CD8-positive, alpha-beta memory T cell (primary cell): Measurements from ENCODE around the gene CD74. TPM values are rescaled to one million over a fixed set of nuclear protein-coding genes. Genes with fewer than 3 reads are reported as not detected.

Experiments
- CTCF ChIA-PET: fragments of 350-600 bp; sonication (Branson Sonifier 250); formaldehyde crosslinking; loops from one replicate; lab custom pipeline; 2021; ENCODE audit warnings: antibody characterized with exemption; lab: Charles Lee
- POLR2A ChIA-PET: fragments of 350-600 bp; sonication (Branson Sonifier 250); formaldehyde crosslinking; loops from one replicate; lab custom pipeline; 2021; ENCODE audit warnings: antibody characterized with exemption; lab: Charles Lee
- DNase-seq, 5 donors: peaks; one replicate each; pipeline versions ENCODE4 v3.0.0 to v3.0.0-alpha.2; 2020 to 2022; ENCODE audit warnings: mixed read lengths in 1 of 5
- H3K27ac ChIP-seq: one replicate; pipeline ENCODE4 v1.7.0; 2013; ENCODE audit warnings: low read depth, mild to moderate bottlenecking, low read length, moderate library complexity
- H3K27me3 ChIP-seq: 2 replicates; pipeline ENCODE4 v1.7.0; 2013; ENCODE audit warnings: low read length, mild to moderate bottlenecking; ENCODE audit not compliant: insufficient read depth, poor library complexity, severe bottlenecking
- H3K36me3 ChIP-seq: 2 replicates; pipeline ENCODE4 v1.7.0; 2013; ENCODE audit warnings: mild to moderate bottlenecking, low read length, moderate library complexity; ENCODE audit not compliant: insufficient read depth
- H3K4me1 ChIP-seq: 2 replicates; pipeline ENCODE4 v1.7.0; 2013; ENCODE audit warnings: mild to moderate bottlenecking, low read length, moderate library complexity; ENCODE audit not compliant: insufficient read depth
- H3K4me3 ChIP-seq: 2 replicates; pipeline ENCODE4 v1.7.0; 2013; ENCODE audit warnings: mild to moderate bottlenecking, low read length
- H3K9me3 ChIP-seq: 2 replicates; pipeline ENCODE4 v1.7.0; 2013; ENCODE audit warnings: mild to moderate bottlenecking, low read length
- H3K27ac Mint-ChIP-seq, 8 donors: one replicate each; pipeline ENCODE4 v1.8.0; 2020 to 2021; ENCODE audit warnings: mixed read lengths in 8 of 8, mild to moderate bottlenecking in 6 of 8, inconsistent platforms in 3 of 8, moderate library complexity in 3 of 8
- H3K27me3 Mint-ChIP-seq, 2 donors: one replicate each; pipeline ENCODE4 v1.8.0; 2020 to 2021; ENCODE audit warnings: mixed read lengths in 2 of 2, mild to moderate bottlenecking in 1 of 2, moderate library complexity in 1 of 2
- H3K36me3 Mint-ChIP-seq, 3 donors: one replicate each; pipeline ENCODE4 v1.8.0; 2020 to 2021; ENCODE audit warnings: mixed read lengths in 3 of 3, inconsistent platforms in 1 of 3, mild to moderate bottlenecking in 1 of 3
- H3K4me1 Mint-ChIP-seq, 3 donors: one replicate each; pipeline ENCODE4 v1.8.0; 2020 to 2021; ENCODE audit warnings: mixed read lengths in 3 of 3, inconsistent platforms in 1 of 3, mild to moderate bottlenecking in 1 of 3
- H3K4me3 Mint-ChIP-seq, 7 donors: one replicate each; pipeline ENCODE4 v1.8.0; 2020 to 2021; ENCODE audit warnings: mixed read lengths in 7 of 7, mild to moderate bottlenecking in 6 of 7, moderate library complexity in 4 of 7, inconsistent platforms in 2 of 7
- H3K9me3 Mint-ChIP-seq, 5 donors: one replicate each; pipeline ENCODE4 v1.8.0; 2020 to 2022; ENCODE audit warnings: mixed read lengths in 5 of 5, mild to moderate bottlenecking in 3 of 5, moderate library complexity in 2 of 5, inconsistent platforms in 1 of 5
- polyA plus RNA-seq: library from polyadenylated mRNA; unstranded; fragments of 300-500 nt; fragmentation: Illumina TruSeq; gene quantifications from one replicate; pipeline ENCODE4 v1.2.3, GENCODE V29; 2021
- total RNA-seq, 2 experiments: library from RNA; stranded (reverse); gene quantifications; one replicate each; pipeline ENCODE4 v1.2.3, GENCODE V29; 2021

CD74 gene
- total and polyA plus RNA-seq, 3 experiments from 2014 or later = 319 to 1,273 (median 324) TPM

GRCh38 chr5:150440948-150441812 is 28.5 kb upstream of the CD74 start:
- H3K9me3 ChIP-seq = no peaks in the 10 kb centered on the region
- no peak overlapping the region for H3K4me3 ChIP-seq
- H3K36me3 ChIP-seq = peaks cover 28% of the 10 kb centered on the region
- peaks cover 2 to 49% (median 16%) of the 10 kb centered on the region in 3 donors for H3K36me3 Mint-ChIP-seq
- H3K27ac Mint-ChIP-seq = peak overlapping the region in 4 of 8 donors; percentile 38 to 60 (median 47)
- peaks cover under 1% of the 10 kb centered on the region for H3K4me1 ChIP-seq
- no peak overlapping the region for H3K4me3 Mint-ChIP-seq
- no peaks in the 10 kb centered on the region for H3K9me3 Mint-ChIP-seq
- peaks cover 0 to 2% of the 10 kb centered on the region in 2 donors for H3K27me3 Mint-ChIP-seq
- H3K27ac ChIP-seq = no peak overlapping the region
- ChIA-PET POLR2A (no interaction called here), CTCF (interaction anchor here (1.2 to 1.5 kb wide), 2 partner anchors 8 to 279 kb away, joined by 3 to 6 read pairs; partner anchors contain the start of gene RPS14)
- no peak for DNase-seq
- no peaks in the 10 kb centered on the region for H3K27me3 ChIP-seq
- H3K4me1 Mint-ChIP-seq = peaks cover 10 to 11% (median 10%) of the 10 kb centered on the region in 3 donors

GRCh38 chr5:150438873-150439546 is 26.3 kb upstream of the CD74 start:
- POLR2A ChIA-PET = interaction anchor here (0.6 kb wide), 1 partner anchor 173 kb away, joined by 6 read pairs; no protein-coding TSS in a partner anchor
- Histone ChIP-seq H3K9me3 (no peaks in the 10 kb centered on the region), H3K27me3 (no peaks in the 10 kb centered on the region), H3K36me3 (peaks cover 8% of the 10 kb centered on the region), H3K4me3 (no peak overlapping the region), H3K4me1 (peaks cover 3% of the 10 kb centered on the region), H3K27ac (no peak overlapping the region)
- peaks cover 7 to 10% (median 8%) of the 10 kb centered on the region in 3 donors for H3K4me1 Mint-ChIP-seq
- peaks cover 0 to 2% of the 10 kb centered on the region in 2 donors for H3K27me3 Mint-ChIP-seq
- no peak overlapping the region for H3K4me3 Mint-ChIP-seq
- peak overlapping the region in 1 of 8 donors; percentile 78 for H3K27ac Mint-ChIP-seq
- DNase-seq = no peak
- H3K36me3 Mint-ChIP-seq = peaks cover 0 to 28% (median 7%) of the 10 kb centered on the region in 3 donors
- CTCF ChIA-PET = interaction anchor here (1.0 to 1.6 kb wide), 3 partner anchors 11 to 93 kb away, joined by 3 to 6 read pairs (median 4); partner anchors contain the start of gene RPS14
- no peaks in the 10 kb centered on the region for H3K9me3 Mint-ChIP-seq

GRCh38 chr5:150436141-150436680 is 23.5 kb upstream of the CD74 start:
- peaks cover 0 to 2% of the 10 kb centered on the region in 2 donors for H3K27me3 Mint-ChIP-seq
- Histone ChIP-seq H3K4me3 (no peak overlapping the region), H3K27ac (no peak overlapping the region), H3K36me3 (no peaks in the 10 kb centered on the region), H3K4me1 (peaks cover 3% of the 10 kb centered on the region), H3K27me3 (no peaks in the 10 kb centered on the region), H3K9me3 (no peaks in the 10 kb centered on the region)
- peaks cover 7 to 10% (median 8%) of the 10 kb centered on the region in 3 donors for H3K4me1 Mint-ChIP-seq
- peak; percentile 80 to 91 (median 85) for DNase-seq
- H3K4me3 Mint-ChIP-seq = peak overlapping the region in 6 of 7 donors; percentile 39 to 76 (median 62)
- peaks cover 0 to 4% (median 0%) of the 10 kb centered on the region in 3 donors for H3K36me3 Mint-ChIP-seq
- CTCF ChIA-PET = interaction anchor here (0.5 to 2.5 kb wide), 18 partner anchors 8 to 277 kb away, joined by 3 to 12 read pairs (median 4); partner anchors contain the start of genes CD74 and RPS14
- no peaks in the 10 kb centered on the region for H3K9me3 Mint-ChIP-seq
- H3K27ac Mint-ChIP-seq = peak overlapping the region; percentile 8 to 94 (median 76)
- POLR2A ChIA-PET = interaction anchor here (0.8 to 1.2 kb wide), 3 partner anchors 13 to 26 kb away, joined by 3 to 6 read pairs (median 3); partner anchors contain the start of genes CD74 and RPS14

- Mint-ChIP-seq H3K27me3 (peaks cover 0 to 2% of the 10 kb centered on the region in 2 donors), H3K4me1 (peaks cover 7 to 10% (median 8%) of the 10 kb centered on the region in 3 donors), H3K9me3 (no peaks in the 10 kb centered on the region), H3K27ac (no peak overlapping the region), H3K4me3 (no peak overlapping the region), H3K36me3 (no peaks in the 10 kb centered on the region)
- ChIA-PET CTCF (interaction anchor here (1.3 to 2.5 kb wide), 3 partner anchors 16 to 273 kb away, joined by 3 to 11 read pairs (median 6); partner anchors contain the start of gene RPS14), POLR2A (no interaction called here)
- DNase-seq = no peak
- Histone ChIP-seq H3K9me3 (no peaks in the 10 kb centered on the region), H3K36me3 (no peaks in the 10 kb centered on the region), H3K4me3 (no peak overlapping the region), H3K27ac (no peak overlapping the region), H3K27me3 (no peaks in the 10 kb centered on the region), H3K4me1 (peaks cover 3% of the 10 kb centered on the region)
These were observed 21.8 kb upstream of the CD74 start for GRCh38 chr5:150434464-150434863.

- ChIA-PET CTCF (interaction anchor here (3.2 kb wide), 1 partner anchor 33 kb away, joined by 10 read pairs; no protein-coding TSS in a partner anchor), POLR2A (no interaction called here)
- Mint-ChIP-seq H3K4me3 (no peak overlapping the region), H3K4me1 (peaks cover 7 to 8% (median 7%) of the 10 kb centered on the region in 3 donors), H3K27ac (peak overlapping the region in 1 of 8 donors; percentile 4), H3K36me3 (peaks cover 0 to 2% (median 0%) of the 10 kb centered on the region in 3 donors), H3K9me3 (no peaks in the 10 kb centered on the region), H3K27me3 (peaks cover 4 to 7% of the 10 kb centered on the region in 2 donors)
- Histone ChIP-seq H3K9me3 (no peaks in the 10 kb centered on the region), H3K36me3 (no peaks in the 10 kb centered on the region), H3K4me3 (no peak overlapping the region), H3K27me3 (no peaks in the 10 kb centered on the region), H3K27ac (no peak overlapping the region), H3K4me1 (peaks cover 3% of the 10 kb centered on the region)
- no peak for DNase-seq
These were observed 18.9 kb upstream of the CD74 start for GRCh38 chr5:150431574-150431973.

- H3K4me1 ChIP-seq = peaks cover 3% of the 10 kb centered on the region
- peaks cover 4 to 7% of the 10 kb centered on the region in 2 donors for H3K27me3 Mint-ChIP-seq
- H3K9me3 ChIP-seq = no peaks in the 10 kb centered on the region
- POLR2A ChIA-PET = no interaction called here
- CTCF ChIA-PET = interaction anchor here (3.2 kb wide), 1 partner anchor 33 kb away, joined by 10 read pairs; no protein-coding TSS in a partner anchor
- no peak overlapping the region for H3K4me3 ChIP-seq
- DNase-seq = no peak
- peaks cover 0 to 2% (median 0%) of the 10 kb centered on the region in 3 donors for H3K36me3 Mint-ChIP-seq
- H3K36me3 ChIP-seq = no peaks in the 10 kb centered on the region
- peaks cover 3 to 4% (median 3%) of the 10 kb centered on the region in 3 donors for H3K4me1 Mint-ChIP-seq
- no peaks in the 10 kb centered on the region for H3K9me3 Mint-ChIP-seq
- no peak overlapping the region for H3K27ac Mint-ChIP-seq
- no peak overlapping the region for H3K27ac ChIP-seq
- no peaks in the 10 kb centered on the region for H3K27me3 ChIP-seq
- no peak overlapping the region for H3K4me3 Mint-ChIP-seq
These were observed 18.3 kb upstream of the CD74 start for GRCh38 chr5:150431048-150431447.

- Histone ChIP-seq H3K27me3 (no peaks in the 10 kb centered on the region), H3K4me3 (no peak overlapping the region), H3K4me1 (no peaks in the 10 kb centered on the region), H3K36me3 (no peaks in the 10 kb centered on the region), H3K27ac (no peak overlapping the region), H3K9me3 (no peaks in the 10 kb centered on the region)
- Mint-ChIP-seq H3K4me1 (no peaks in the 10 kb centered on the region), H3K4me3 (no peak overlapping the region), H3K27ac (peak overlapping the region in 3 of 8 donors; percentile 5 to 64 (median 29)), H3K9me3 (no peaks in the 10 kb centered on the region), H3K36me3 (peaks cover 0 to 2% (median 0%) of the 10 kb centered on the region in 3 donors), H3K27me3 (peaks cover 4 to 10% of the 10 kb centered on the region in 2 donors)
- CTCF ChIA-PET = no interaction called here
- POLR2A ChIA-PET = no interaction called here
- no peak for DNase-seq
These were observed 16.7 kb upstream of the CD74 start for GRCh38 chr5:150429410-150429873.
